NCI-H2196 (cell line): ENCODE results near the gene FRMD3.

Experiments used
- DNase-seq: peaks from one replicate; lab custom pipeline; 2025; ENCODE audit not compliant: unreplicated experiment; lab: John Stamatoyannopoulos, UW

Gene FRMD3

DNA sequence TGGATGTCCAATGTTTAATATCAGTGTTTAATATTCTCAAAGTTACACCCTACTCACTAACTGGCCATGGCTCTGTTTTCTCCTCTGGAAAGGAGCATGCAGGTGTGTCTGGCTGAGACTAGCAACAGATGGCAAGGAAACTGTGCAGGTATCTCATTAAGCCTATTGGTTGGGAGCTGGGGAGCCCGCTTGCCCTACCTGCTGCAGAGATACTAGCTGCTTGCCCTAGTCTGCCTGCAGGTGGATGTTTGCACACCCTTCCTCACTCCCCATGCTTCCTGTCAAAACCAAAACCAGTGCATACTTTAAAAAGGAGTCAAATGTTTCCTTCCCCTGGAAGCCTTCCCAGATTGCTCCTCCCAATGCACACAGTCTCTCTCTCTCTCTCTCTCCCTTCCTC lies 247.0 kb downstream of the FRMD3 start:
- no peak for DNase-seq

GRCh38 chr9:83290692-83291091 lies 247.5 kb downstream of the FRMD3 start:
- DNase-seq: no peak

GRCh38 chr9:83287021-83287420 lies 251.2 kb downstream of the FRMD3 start:
- DNase-seq: no peak

- no peak for DNase-seq
Observed at GRCh38 chr9:83285445-83286225, 252.6 kb downstream of the FRMD3 start.

DNA sequence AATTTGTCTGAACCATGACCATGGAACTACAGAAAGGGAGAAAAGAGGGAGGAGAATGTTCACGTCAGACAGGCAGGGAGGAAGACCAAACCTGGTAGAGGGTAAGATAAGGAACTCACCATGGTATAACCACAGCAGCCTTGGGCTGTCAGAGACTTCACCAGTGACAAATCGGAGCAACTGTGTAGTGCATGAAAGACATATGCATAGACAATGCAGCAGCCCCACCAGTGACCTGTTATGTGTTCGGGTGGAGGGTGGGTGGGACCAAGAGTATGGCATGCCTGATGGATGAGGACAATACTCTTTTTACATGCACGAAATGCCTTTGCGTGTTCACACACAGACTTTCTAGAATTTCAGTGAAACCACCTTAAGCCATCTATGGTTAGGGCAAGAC lies 253.5 kb downstream of the FRMD3 start:
- no peak for DNase-seq

- no peak for DNase-seq
Observed at GRCh38 chr9:83283528-83283927, 254.7 kb downstream of the FRMD3 start.

DNA sequence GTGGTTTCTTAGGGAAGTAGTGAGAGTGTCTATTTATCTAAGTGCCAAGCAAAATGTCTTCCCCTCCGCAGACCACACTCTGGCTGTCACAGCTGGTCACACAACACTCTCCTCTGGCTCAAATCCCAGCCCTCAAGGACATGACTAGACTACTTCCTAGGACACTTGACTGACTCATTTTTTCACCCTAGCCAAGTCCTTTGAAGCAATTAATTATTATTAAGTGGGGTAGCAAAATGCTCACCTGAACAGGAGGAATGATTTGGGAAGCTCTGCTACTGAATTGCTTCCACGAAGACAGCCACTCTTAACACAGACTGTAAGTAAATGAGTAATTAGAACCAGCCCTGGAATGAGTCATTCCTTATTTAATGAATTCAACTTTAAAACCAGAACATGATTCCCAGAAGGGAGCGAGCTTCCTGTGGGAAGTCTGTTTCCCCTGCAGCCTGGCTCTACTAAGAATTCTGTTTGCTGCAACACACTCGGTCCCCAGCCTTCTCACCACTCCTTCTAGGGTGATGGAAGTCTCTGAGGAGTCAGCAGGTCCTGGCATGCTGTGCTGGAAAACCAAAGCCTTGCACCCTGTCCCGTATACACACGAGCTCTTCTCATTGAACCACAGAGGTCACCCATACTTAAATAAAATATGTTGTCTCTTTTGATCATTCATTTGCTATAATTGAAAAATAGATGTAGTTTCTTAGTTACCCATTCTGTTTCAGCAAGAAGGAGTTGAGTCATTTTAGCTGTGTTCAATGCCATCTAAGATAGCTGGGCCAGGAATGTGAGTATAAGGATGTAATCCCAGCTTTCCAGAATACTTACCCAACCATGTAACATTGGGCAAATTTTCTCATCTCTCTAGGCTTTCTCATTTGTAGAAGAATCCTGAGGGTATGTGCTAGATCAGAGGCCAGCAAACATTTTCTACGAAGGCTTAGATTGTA lies 256.6 kb downstream of the FRMD3 start:
- DNase-seq: peak; percentile 53

DNA sequence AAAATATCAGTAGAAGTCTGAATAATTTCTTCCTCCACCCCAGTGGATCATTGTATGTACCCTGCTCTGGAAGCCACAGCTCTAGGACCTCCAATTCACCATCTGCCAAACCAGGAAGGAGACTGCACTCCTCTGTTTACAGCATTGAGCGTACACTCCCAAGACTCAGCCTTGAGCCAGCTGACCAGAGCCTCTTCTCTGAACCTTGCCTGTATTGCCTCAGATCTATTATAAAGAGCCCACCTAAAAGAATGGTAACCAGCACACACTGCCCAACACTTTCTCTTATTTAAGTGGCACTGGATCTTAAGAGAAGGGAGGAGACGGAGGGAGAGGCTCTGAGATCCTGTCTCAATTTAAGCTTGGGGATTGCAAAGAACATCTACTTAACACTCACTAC lies 257.4 kb downstream of the FRMD3 start:
- DNase-seq: no peak

DNA sequence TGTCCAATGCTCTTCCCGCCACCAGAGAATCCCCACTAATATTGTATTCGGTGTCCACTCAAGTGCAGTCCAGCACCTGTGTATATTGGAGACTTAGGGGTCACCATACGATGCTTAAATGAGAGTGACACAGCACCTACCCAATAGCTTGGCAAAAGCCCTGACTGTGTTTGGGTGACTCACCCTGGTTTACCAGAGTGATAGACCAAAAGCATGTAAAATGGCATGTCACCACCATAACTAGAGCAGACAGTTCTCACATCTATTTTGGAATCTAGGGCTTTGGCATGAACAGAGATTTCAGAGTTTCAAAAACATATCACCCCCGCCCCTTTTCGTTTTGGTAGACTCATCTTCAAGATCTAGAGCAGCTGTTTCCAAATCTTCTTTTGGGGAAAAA lies 257.9 kb downstream of the FRMD3 start:
- no peak for DNase-seq

DNA sequence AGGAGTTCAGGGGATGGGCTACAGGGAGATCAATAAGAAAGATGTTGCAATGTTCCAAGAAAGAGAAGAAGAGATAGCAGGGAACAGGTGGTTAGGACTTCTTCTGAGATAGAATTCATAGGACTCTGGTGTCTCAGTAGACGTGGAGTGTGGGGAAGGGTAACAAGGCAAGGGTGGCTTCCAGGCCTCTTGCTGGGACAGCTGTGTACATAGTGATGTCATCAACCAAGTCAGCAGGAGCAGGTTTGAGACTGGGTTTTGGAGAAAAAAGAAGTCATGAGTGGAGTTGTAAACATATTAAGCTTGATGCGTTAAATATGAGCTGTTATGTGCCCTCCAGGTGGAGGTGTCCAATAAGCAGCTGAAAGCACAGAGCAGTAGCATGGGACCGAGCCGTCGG lies 263.4 kb downstream of the FRMD3 start:
- DNase-seq: peak; percentile 2

GRCh38 chr9:83271665-83272071 lies 266.5 kb downstream of the FRMD3 start:
- no peak for DNase-seq

GRCh38 chr9:83270116-83270515 lies 268.1 kb downstream of the FRMD3 start:
- no peak for DNase-seq

- DNase-seq: no peak
Observed at GRCh38 chr9:83267741-83268140, 270.5 kb downstream of the FRMD3 start.

GRCh38 chr9:83266666-83267496 lies 271.3 kb downstream of the FRMD3 start:
- DNase-seq: no peak

- no peak for DNase-seq
Observed at GRCh38 chr9:83266331-83266665, 271.9 kb downstream of the FRMD3 start.

- DNase-seq: no peak
Observed at GRCh38 chr9:83264315-83264714, 273.9 kb downstream of the FRMD3 start.

GRCh38 chr9:83259558-83259957 lies 278.6 kb downstream of the FRMD3 start:
- no peak for DNase-seq

- no peak for DNase-seq
Observed at GRCh38 chr9:83257937-83258891, 280.0 kb downstream of the FRMD3 start.

DNA sequence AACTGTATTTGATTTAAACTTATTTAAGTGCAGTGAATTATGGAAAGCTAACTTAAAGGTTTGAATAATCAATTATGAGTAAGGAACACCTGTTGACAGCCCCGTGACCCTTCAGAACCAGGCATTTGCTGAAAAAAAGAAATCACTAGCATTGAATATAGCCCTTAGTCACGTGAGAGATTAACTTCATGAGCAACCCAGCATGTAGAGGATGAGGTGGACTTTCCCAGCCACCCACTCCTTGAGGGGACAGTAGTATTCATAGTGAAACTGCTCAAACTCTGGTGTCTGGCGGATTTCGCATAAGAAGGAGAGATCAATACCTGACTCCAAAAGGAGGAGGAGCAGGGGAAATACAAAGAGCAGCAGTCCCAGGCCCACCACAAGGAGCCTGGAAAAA lies 290.5 kb downstream of the FRMD3 start:
- DNase-seq: no peak

GRCh38 chr9:83245979-83246659 lies 292.1 kb downstream of the FRMD3 start:
- no peak for DNase-seq
